Measurements from ENCODE around the gene CCDC51.

GRCh38 chr3:48441940-48442339 lies 2.0 kb upstream of the CCDC51 start:
- TF ChIP-seq CTCF (IDR thresholded peaks at IDR 0.05), result no peak
- TF ChIP-seq EZH2 (IDR thresholded peaks at IDR 0.05; ENCODE audit: borderline replicate concordance, insufficient read depth, low read depth, low read length, poor library complexity, severe bottlenecking), result no peak

All from B cell (primary cell).